HEK293T (cell line): ENCODE data around the gene AGPS.

Experiments
- CTCF ChIA-PET: fragments of 350-600 bp; formaldehyde crosslinking; extraction: SDS; loops from one replicate; lab custom pipeline; 2021; ENCODE audit warnings: antibody characterized with exemption, inconsistent platforms; lab: Yijun Ruan, JAX
- POLR2A ChIA-PET: fragments of 350-600 bp; formaldehyde crosslinking; extraction: SDS; loops from one replicate; lab custom pipeline; 2020; ENCODE audit warnings: antibody characterized with exemption, inconsistent platforms; lab: Yijun Ruan, JAX
- DNase-seq: peaks from one replicate; pipeline ENCODE4 v3.0.0; 2012; ENCODE audit warnings: mixed read lengths; ENCODE audit errors: extremely low spot score
- ARNT ChIP-seq: fragments of 450-650 bp; IDR thresholded peaks from 2 replicates; pipeline ENCODE4 v1.6.1; 2017; ENCODE audit warnings: mild to moderate bottlenecking
- BHLHE40 ChIP-seq: fragments of 450-650 bp; IDR thresholded peaks from 2 replicates; pipeline ENCODE4 v1.6.1; 2016; ENCODE audit warnings: mild to moderate bottlenecking, moderate library complexity, borderline replicate concordance
- CTBP1 ChIP-seq: fragments of 450-650 bp; IDR thresholded peaks from 2 replicates; pipeline ENCODE4 v1.6.1; 2016; ENCODE audit warnings: borderline replicate concordance
- ELF4 ChIP-seq: fragments of 450-650 bp; IDR thresholded peaks from 2 replicates; pipeline ENCODE4 v1.6.1; 2017; ENCODE audit warnings: antibody characterized with exemption
- FOXA1 ChIP-seq: fragments of 450-650 bp; IDR thresholded peaks from 2 replicates; pipeline ENCODE4 v1.6.1; 2016; ENCODE audit warnings: mild to moderate bottlenecking
- FOXK2 ChIP-seq: fragments of 450-650 bp; IDR thresholded peaks from 2 replicates; pipeline ENCODE4 v1.6.1; 2016; ENCODE audit warnings: mild to moderate bottlenecking
- FOXM1 ChIP-seq: fragments of 450-650 bp; IDR thresholded peaks from 2 replicates; pipeline ENCODE4 v1.6.1; 2017; ENCODE audit warnings: mild to moderate bottlenecking, borderline replicate concordance
- HDGF ChIP-seq: fragments of 450-650 bp; IDR thresholded peaks from 2 replicates; pipeline ENCODE4 v1.6.1; 2017; ENCODE audit warnings: antibody characterized with exemption, borderline replicate concordance
- L3MBTL2 ChIP-seq: fragments of 450-650 bp; conservative IDR thresholded peaks from 2 replicates; pipeline ENCODE4 v1.6.1; 2016; ENCODE audit warnings: mild to moderate bottlenecking
- LEF1 ChIP-seq: fragments of 450-650 bp; IDR thresholded peaks from 2 replicates; pipeline ENCODE4 v1.6.1; 2017; ENCODE audit warnings: mild to moderate bottlenecking, borderline replicate concordance
- NFRKB ChIP-seq: fragments of 450-650 bp; IDR thresholded peaks from 2 replicates; pipeline ENCODE4 v1.6.1; 2016; ENCODE audit warnings: mild to moderate bottlenecking, moderate library complexity
- SP1 ChIP-seq: fragments of 450-650 bp; IDR thresholded peaks from 2 replicates; pipeline ENCODE4 v1.6.1; 2017
- SUZ12 ChIP-seq: fragments of 450-650 bp; IDR thresholded peaks from 2 replicates; pipeline ENCODE4 v1.6.1; 2016; ENCODE audit warnings: mild to moderate bottlenecking
- TARDBP ChIP-seq: fragments of 450-650 bp; IDR thresholded peaks from 2 replicates; pipeline ENCODE4 v1.6.1; 2016
- ZNF384 ChIP-seq: fragments of 450-650 bp; IDR thresholded peaks from 2 replicates; pipeline ENCODE4 v1.6.1; 2016
- TF ChIP-seq, protein P1 (sequence below): fragments of 450-650 bp; IDR thresholded peaks from 2 replicates; pipeline ENCODE4 v1.6.1; 2016

Gene AGPS

GRCh38 chr2:177577075-177577474 lies 184.5 kb downstream of the AGPS start:
- TF ChIP-seq FOXA1 (no peak), CTBP1 (no peak), ARNT (no peak), FOXK2 (no peak), NFRKB (no peak), ELF4 (no peak), L3MBTL2 (no peak), BHLHE40 (no peak), LEF1 (no peak), TARDBP (no peak), SP1 (no peak), HDGF (no peak), FOXM1 (no peak), SUZ12 (no peak), ZNF384 (no peak)
- TF ChIP-seq, protein P1, sequence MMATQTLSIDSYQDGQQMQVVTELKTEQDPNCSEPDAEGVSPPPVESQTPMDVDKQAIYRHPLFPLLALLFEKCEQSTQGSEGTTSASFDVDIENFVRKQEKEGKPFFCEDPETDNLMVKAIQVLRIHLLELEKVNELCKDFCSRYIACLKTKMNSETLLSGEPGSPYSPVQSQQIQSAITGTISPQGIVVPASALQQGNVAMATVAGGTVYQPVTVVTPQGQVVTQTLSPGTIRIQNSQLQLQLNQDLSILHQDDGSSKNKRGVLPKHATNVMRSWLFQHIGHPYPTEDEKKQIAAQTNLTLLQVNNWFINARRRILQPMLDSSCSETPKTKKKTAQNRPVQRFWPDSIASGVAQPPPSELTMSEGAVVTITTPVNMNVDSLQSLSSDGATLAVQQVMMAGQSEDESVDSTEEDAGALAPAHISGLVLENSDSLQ = no peak
- POLR2A ChIA-PET = no interaction called here
- CTCF ChIA-PET = no interaction called here

DNA sequence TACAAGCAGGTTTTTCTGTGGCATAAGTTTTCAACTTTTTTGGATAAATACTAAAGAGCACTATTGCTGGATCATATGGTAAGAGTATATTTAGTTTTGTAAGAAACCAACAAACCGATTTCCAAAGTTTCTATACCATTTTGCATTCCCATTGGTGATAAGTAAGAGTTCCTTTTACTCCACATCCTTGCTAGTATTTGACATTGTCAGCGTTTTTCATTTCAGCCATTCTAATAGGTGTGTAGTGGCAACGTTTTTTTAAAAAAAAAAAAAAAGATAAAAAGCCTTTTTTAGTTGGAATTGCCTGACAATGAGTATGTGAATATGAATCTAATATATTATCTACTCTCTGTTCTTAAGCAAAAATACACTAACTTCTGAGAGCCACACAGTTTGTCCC lies 185.9 kb downstream of the AGPS start:
- ChIA-PET CTCF (no interaction called here), POLR2A (no interaction called here)
- TF ChIP-seq SP1 (no peak), TARDBP (no peak), NFRKB (no peak), FOXK2 (no peak), LEF1 (no peak), ARNT (no peak), BHLHE40 (no peak), L3MBTL2 (no peak), ZNF384 (no peak), FOXA1 (no peak), HDGF (no peak), ELF4 (no peak), CTBP1 (no peak)
- TF ChIP-seq, protein P1 = no peak
- no peak for DNase-seq

More at GRCh38 chr2:177577075-177577474, 184.5 kb downstream of the AGPS start:
- DNase-seq = no peak

DNA sequence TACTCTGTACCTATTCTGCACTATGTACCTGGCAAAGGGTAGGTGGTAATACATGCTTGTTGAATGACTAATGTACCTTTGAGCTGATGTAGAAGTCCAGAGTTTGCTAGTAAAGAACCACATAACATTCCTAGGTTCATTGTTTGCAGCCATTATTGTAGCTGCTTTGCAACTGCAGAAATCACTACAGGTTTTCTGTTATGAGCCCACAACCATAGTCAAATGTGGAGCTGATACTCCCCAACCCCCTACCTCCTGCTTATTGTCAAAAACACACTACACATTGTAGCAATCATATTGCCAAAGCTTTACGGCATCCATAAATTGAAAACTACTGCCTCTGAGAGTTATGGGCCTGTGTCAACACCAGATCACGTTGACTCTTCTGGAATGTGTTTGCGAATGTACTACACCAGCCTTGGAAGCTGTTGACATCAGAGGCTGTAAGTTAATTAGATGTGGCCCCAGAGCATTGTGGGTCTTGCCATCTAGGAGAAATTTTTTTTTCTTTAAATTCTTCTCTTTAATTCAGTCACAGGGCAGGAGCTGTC lies 187.0 kb downstream of the AGPS start:
- POLR2A ChIA-PET = no interaction called here
- DNase-seq = no peak
- TF ChIP-seq, protein P1 = no peak
- no peak for TF ChIP-seq LEF1
- TF ChIP-seq FOXM1 = no peak
- no peak for TF ChIP-seq NFRKB
- no peak for TF ChIP-seq TARDBP
- TF ChIP-seq SUZ12 = no peak
- no peak for TF ChIP-seq ELF4
- no peak for TF ChIP-seq HDGF
- TF ChIP-seq SP1 = no peak
- no peak for TF ChIP-seq CTBP1
- TF ChIP-seq ZNF384 = no peak
- no peak for TF ChIP-seq FOXK2
- no peak for TF ChIP-seq L3MBTL2
- TF ChIP-seq FOXA1 = no peak
- TF ChIP-seq ARNT = no peak
- no peak for TF ChIP-seq BHLHE40
- CTCF ChIA-PET = no interaction called here

- CTCF ChIA-PET = no interaction called here
- TF ChIP-seq SP1 (no peak), NFRKB (no peak), LEF1 (no peak), TARDBP (no peak), CTBP1 (no peak), ARNT (no peak), L3MBTL2 (no peak), FOXA1 (no peak), SUZ12 (no peak), HDGF (no peak), ZNF384 (no peak), ELF4 (no peak)
- DNase-seq = no peak
- POLR2A ChIA-PET = no interaction called here
These were observed 189.4 kb downstream of the AGPS start for GRCh38 chr2:177582000-177582399.

- CTCF ChIA-PET = no interaction called here
- POLR2A ChIA-PET = no interaction called here
- no peak for TF ChIP-seq SUZ12
- TF ChIP-seq ARNT = no peak
- TF ChIP-seq, protein P1 = peak; percentile 79
- DNase-seq = no peak
These were observed 191.6 kb downstream of the AGPS start for GRCh38 chr2:177584030-177584692.
